GM23338 (cell line): ENCODE measurements around the gene PIK3R3. TPM values are rescaled to one million over a fixed set of nuclear protein-coding genes. Genes with fewer than 3 reads are reported as not detected.

Source experiments
- ATAC-seq: fragments of 200-7000 bp; cut with Tn5 transposase; 3 replicates; pipeline ENCODE4 v1.9.1; 2020
- DNase-seq: peaks from one replicate; pipeline ENCODE4 v3.0.0-alpha.2; 2015; ENCODE audit warnings: low spot score
- H2AFZ ChIP-seq: fragments of 200-600 bp; sonication (generic); 2 replicates; pipeline ENCODE4 v1.8.0; 2016; ENCODE audit warnings: antibody characterized with exemption, mild to moderate bottlenecking, moderate library complexity
- H3F3A ChIP-seq: fragments of 200-600 bp; sonication (generic); replicated peaks from 2 replicates; pipeline ENCODE4 v1.8.0; 2017; ENCODE audit warnings: antibody characterized with exemption, mixed run types, low read depth
- H3K27ac ChIP-seq: fragments of 200-600 bp; sonication (generic); 2 replicates; pipeline ENCODE4 v1.6.1; 2016; ENCODE audit warnings: low read depth
- H3K27me3 ChIP-seq: fragments of 200-600 bp; sonication (generic); 2 replicates; pipeline ENCODE4 v1.8.0; 2016; ENCODE audit warnings: mild to moderate bottlenecking, mixed run types, moderate library complexity; ENCODE audit not compliant: insufficient read depth
- H3K36me3 ChIP-seq: fragments of 200-600 bp; sonication (generic); 2 replicates; pipeline ENCODE4 v1.8.0; 2016; ENCODE audit warnings: mild to moderate bottlenecking; ENCODE audit not compliant: insufficient read depth
- H3K4me1 ChIP-seq: fragments of 200-600 bp; sonication (generic); 2 replicates; pipeline ENCODE4 v1.8.0; 2016; ENCODE audit warnings: mild to moderate bottlenecking, moderate library complexity; ENCODE audit not compliant: insufficient read depth
- H3K4me2 ChIP-seq: fragments of 200-600 bp; sonication (generic); 2 replicates; pipeline ENCODE4 v1.7.1; 2017; ENCODE audit warnings: mixed run types
- H3K4me3 ChIP-seq: fragments of 200-600 bp; sonication (generic); 2 replicates; pipeline ENCODE4 v1.6.1; 2016; ENCODE audit warnings: mixed run types
- H3K79me2 ChIP-seq: fragments of 200-600 bp; sonication (generic); replicated peaks from 2 replicates; pipeline ENCODE4 v1.8.0; 2017; ENCODE audit warnings: mild to moderate bottlenecking; ENCODE audit not compliant: insufficient read depth
- H3K9me2 ChIP-seq: fragments of 200-600 bp; sonication (generic); 2 replicates; pipeline ENCODE4 v1.8.0; 2017; ENCODE audit not compliant: insufficient read depth
- H4K20me1 ChIP-seq: fragments of 200-600 bp; sonication (generic); replicated peaks from 2 replicates; pipeline ENCODE4 v1.8.0; 2017; ENCODE audit warnings: mild to moderate bottlenecking; ENCODE audit not compliant: insufficient read depth
- H3K27ac Mint-ChIP-seq: 2 replicates; pipeline ENCODE4 v1.8.0; 2020; ENCODE audit warnings: inconsistent platforms, mild to moderate bottlenecking, moderate library complexity, mixed read lengths
- H3K27me3 Mint-ChIP-seq: 3 replicates; pipeline ENCODE4 v1.8.0; 2022; ENCODE audit warnings: low read depth, mild to moderate bottlenecking, moderate library complexity, mixed read lengths, inconsistent platforms; ENCODE audit not compliant: insufficient read depth, poor library complexity
- H3K36me3 Mint-ChIP-seq: 3 replicates; pipeline ENCODE4 v1.8.0; 2021; ENCODE audit warnings: low read depth, mild to moderate bottlenecking, inconsistent platforms, moderate library complexity, mixed read lengths
- H3K4me1 Mint-ChIP-seq: 3 replicates; pipeline ENCODE4 v1.8.0; 2020; ENCODE audit warnings: mild to moderate bottlenecking, inconsistent platforms, mixed read lengths
- H3K4me3 Mint-ChIP-seq: 3 replicates; pipeline ENCODE4 v1.8.0; 2021; ENCODE audit warnings: moderate library complexity, mild to moderate bottlenecking, inconsistent platforms, mixed read lengths
- H3K9me3 Mint-ChIP-seq: 3 replicates; pipeline ENCODE4 v1.8.0; 2020; ENCODE audit warnings: moderate library complexity, mild to moderate bottlenecking, inconsistent platforms, mixed read lengths
- CREB1 ChIP-seq: fragments of 250-450 bp; sonication (Bioruptor Pico); IDR thresholded peaks from 2 replicates; pipeline ENCODE4 v1.5.0; 2020; ENCODE audit warnings: low read depth, mild to moderate bottlenecking, moderate library complexity
- EZH2 ChIP-seq: fragments of 200-600 bp; sonication (generic); IDR thresholded peaks from one replicate; pipeline ENCODE4 v1.8.0; 2017; ENCODE audit warnings: antibody characterized with exemption, mild to moderate bottlenecking, low read depth; ENCODE audit not compliant: unreplicated experiment
- EZH2phosphoT487 ChIP-seq: fragments of 200-600 bp; sonication (generic); IDR thresholded peaks from one replicate; pipeline ENCODE4 v1.8.1; 2018; ENCODE audit warnings: antibody characterized with exemption; ENCODE audit not compliant: unreplicated experiment
- JUNB ChIP-seq: IDR thresholded peaks from one replicate; pipeline ENCODE4 v1.6.1; 2016; ENCODE audit warnings: antibody characterized with exemption; ENCODE audit not compliant: unreplicated experiment
- NANOG ChIP-seq: IDR thresholded peaks from 2 replicates; pipeline ENCODE4 v1.6.1; 2016; ENCODE audit warnings: antibody characterized with exemption, borderline replicate concordance
- POLR2AphosphoS5 ChIP-seq: IDR thresholded peaks from 2 replicates; pipeline ENCODE4 v1.6.1; 2016; ENCODE audit warnings: antibody characterized with exemption, low read depth
- STAT1 ChIP-seq: IDR thresholded peaks from one replicate; pipeline ENCODE4 v1.6.1; 2016; ENCODE audit warnings: antibody characterized with exemption; ENCODE audit not compliant: unreplicated experiment
- ZNF114 ChIP-seq: fragments of 250-450 bp; sonication (Bioruptor Pico); IDR thresholded peaks from 2 replicates; pipeline ENCODE4 v1.5.0; 2020; ENCODE audit warnings: mild to moderate bottlenecking, moderate library complexity
- ZNF331 ChIP-seq: fragments of 250-450 bp; sonication (Bioruptor Pico); IDR thresholded peaks from 2 replicates; pipeline ENCODE4 v1.5.0; 2020; ENCODE audit warnings: low read depth, mild to moderate bottlenecking, moderate library complexity
- polyA plus RNA-seq: library from polyadenylated mRNA; unstranded; fragments of >200 nt; fragmentation: Nextera tagmentation; extraction: Ambion mirVana; gene quantifications from 2 replicates; pipeline ENCODE4 v1.2.1, GENCODE V29; 2016
- total RNA-seq: library from RNA; depleted of rRNA; stranded (reverse); fragments of >200 nt; shearing (Covaris generic); gene quantifications from 2 replicates; pipeline ENCODE4 v1.2.3, GENCODE V29; 2014
- TF ChIP-seq, protein P1 (sequence below), 2 experiments: fragments of 200-600 bp in 1 of 2; sonication (generic) in 1 of 2; conservative IDR thresholded peaks; 2 replicates each; pipeline versions ENCODE4 v1.5.1 to v1.6.1; 2016 to 2017; ENCODE audit warnings: antibody characterized with exemption in 2 of 2, low read depth in 2 of 2, mild to moderate bottlenecking in 2 of 2, moderate library complexity in 1 of 2
- TF ChIP-seq, protein P2 (sequence below): IDR thresholded peaks from 2 replicates; pipeline ENCODE4 v1.6.1; 2016; ENCODE audit warnings: antibody characterized with exemption
- TF ChIP-seq, protein P3 (sequence below): fragments of 250-450 bp; sonication (Bioruptor Pico); IDR thresholded peaks from 2 replicates; pipeline ENCODE4 v1.5.0; 2020; ENCODE audit warnings: mild to moderate bottlenecking, moderate library complexity
- TF ChIP-seq, protein P4 (sequence below): IDR thresholded peaks from one replicate; pipeline ENCODE4 v1.6.1; 2018; ENCODE audit warnings: antibody characterized with exemption; ENCODE audit not compliant: unreplicated experiment

Gene PIK3R3
- total and polyA plus RNA-seq, 2 experiments from 2014 or later = 7.5 to 8.6 TPM

DNA sequence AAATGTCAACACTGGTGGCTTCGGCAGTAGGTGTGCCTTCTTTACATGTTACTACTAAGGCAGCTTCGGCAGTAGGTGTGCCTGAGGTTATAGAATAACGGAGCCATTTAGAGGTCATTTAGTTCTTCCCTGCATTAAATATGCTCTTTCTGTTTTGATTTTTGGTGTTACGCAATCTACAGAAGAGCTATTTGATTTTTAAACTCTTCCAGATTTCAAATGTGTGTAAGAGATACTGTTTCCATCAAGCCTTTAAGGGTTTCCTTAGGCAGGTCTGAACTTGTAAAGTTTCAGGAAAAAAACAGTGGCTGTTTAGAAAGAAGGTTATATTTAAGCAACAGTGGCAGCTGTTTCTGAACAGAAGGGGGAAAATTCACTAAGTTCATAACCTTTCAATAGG, 54.8 kb downstream of the PIK3R3 start:
- H3K9me2 ChIP-seq = no peaks in the 10 kb centered on the region
- no peaks in the 10 kb centered on the region for H3F3A ChIP-seq
- no peaks in the 10 kb centered on the region for H3K27me3 Mint-ChIP-seq
- no peak for DNase-seq
- no peaks in the 10 kb centered on the region for H3K4me1 Mint-ChIP-seq
- ATAC-seq = no peak
- no peaks in the 10 kb centered on the region for H3K79me2 ChIP-seq
- no peaks in the 10 kb centered on the region for H4K20me1 ChIP-seq
- no peak overlapping the region for H3K4me3 ChIP-seq
- H3K27ac Mint-ChIP-seq = no peak overlapping the region
- H3K4me2 ChIP-seq = no peak overlapping the region
- no peak for TF ChIP-seq POLR2AphosphoS5
- TF ChIP-seq, protein P1, sequence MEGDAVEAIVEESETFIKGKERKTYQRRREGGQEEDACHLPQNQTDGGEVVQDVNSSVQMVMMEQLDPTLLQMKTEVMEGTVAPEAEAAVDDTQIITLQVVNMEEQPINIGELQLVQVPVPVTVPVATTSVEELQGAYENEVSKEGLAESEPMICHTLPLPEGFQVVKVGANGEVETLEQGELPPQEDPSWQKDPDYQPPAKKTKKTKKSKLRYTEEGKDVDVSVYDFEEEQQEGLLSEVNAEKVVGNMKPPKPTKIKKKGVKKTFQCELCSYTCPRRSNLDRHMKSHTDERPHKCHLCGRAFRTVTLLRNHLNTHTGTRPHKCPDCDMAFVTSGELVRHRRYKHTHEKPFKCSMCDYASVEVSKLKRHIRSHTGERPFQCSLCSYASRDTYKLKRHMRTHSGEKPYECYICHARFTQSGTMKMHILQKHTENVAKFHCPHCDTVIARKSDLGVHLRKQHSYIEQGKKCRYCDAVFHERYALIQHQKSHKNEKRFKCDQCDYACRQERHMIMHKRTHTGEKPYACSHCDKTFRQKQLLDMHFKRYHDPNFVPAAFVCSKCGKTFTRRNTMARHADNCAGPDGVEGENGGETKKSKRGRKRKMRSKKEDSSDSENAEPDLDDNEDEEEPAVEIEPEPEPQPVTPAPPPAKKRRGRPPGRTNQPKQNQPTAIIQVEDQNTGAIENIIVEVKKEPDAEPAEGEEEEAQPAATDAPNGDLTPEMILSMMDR (conservative IDR thresholded peaks at IDR 0.05; ENCODE audit: low read depth in 2 of 2) = no peak
- TF ChIP-seq, protein P2, sequence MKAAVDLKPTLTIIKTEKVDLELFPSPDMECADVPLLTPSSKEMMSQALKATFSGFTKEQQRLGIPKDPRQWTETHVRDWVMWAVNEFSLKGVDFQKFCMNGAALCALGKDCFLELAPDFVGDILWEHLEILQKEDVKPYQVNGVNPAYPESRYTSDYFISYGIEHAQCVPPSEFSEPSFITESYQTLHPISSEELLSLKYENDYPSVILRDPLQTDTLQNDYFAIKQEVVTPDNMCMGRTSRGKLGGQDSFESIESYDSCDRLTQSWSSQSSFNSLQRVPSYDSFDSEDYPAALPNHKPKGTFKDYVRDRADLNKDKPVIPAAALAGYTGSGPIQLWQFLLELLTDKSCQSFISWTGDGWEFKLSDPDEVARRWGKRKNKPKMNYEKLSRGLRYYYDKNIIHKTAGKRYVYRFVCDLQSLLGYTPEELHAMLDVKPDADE = no peak
- no peak for TF ChIP-seq ZNF114 (CRISPR knock-in tag)
- TF ChIP-seq STAT1 = no peak
- TF ChIP-seq, protein P3, sequence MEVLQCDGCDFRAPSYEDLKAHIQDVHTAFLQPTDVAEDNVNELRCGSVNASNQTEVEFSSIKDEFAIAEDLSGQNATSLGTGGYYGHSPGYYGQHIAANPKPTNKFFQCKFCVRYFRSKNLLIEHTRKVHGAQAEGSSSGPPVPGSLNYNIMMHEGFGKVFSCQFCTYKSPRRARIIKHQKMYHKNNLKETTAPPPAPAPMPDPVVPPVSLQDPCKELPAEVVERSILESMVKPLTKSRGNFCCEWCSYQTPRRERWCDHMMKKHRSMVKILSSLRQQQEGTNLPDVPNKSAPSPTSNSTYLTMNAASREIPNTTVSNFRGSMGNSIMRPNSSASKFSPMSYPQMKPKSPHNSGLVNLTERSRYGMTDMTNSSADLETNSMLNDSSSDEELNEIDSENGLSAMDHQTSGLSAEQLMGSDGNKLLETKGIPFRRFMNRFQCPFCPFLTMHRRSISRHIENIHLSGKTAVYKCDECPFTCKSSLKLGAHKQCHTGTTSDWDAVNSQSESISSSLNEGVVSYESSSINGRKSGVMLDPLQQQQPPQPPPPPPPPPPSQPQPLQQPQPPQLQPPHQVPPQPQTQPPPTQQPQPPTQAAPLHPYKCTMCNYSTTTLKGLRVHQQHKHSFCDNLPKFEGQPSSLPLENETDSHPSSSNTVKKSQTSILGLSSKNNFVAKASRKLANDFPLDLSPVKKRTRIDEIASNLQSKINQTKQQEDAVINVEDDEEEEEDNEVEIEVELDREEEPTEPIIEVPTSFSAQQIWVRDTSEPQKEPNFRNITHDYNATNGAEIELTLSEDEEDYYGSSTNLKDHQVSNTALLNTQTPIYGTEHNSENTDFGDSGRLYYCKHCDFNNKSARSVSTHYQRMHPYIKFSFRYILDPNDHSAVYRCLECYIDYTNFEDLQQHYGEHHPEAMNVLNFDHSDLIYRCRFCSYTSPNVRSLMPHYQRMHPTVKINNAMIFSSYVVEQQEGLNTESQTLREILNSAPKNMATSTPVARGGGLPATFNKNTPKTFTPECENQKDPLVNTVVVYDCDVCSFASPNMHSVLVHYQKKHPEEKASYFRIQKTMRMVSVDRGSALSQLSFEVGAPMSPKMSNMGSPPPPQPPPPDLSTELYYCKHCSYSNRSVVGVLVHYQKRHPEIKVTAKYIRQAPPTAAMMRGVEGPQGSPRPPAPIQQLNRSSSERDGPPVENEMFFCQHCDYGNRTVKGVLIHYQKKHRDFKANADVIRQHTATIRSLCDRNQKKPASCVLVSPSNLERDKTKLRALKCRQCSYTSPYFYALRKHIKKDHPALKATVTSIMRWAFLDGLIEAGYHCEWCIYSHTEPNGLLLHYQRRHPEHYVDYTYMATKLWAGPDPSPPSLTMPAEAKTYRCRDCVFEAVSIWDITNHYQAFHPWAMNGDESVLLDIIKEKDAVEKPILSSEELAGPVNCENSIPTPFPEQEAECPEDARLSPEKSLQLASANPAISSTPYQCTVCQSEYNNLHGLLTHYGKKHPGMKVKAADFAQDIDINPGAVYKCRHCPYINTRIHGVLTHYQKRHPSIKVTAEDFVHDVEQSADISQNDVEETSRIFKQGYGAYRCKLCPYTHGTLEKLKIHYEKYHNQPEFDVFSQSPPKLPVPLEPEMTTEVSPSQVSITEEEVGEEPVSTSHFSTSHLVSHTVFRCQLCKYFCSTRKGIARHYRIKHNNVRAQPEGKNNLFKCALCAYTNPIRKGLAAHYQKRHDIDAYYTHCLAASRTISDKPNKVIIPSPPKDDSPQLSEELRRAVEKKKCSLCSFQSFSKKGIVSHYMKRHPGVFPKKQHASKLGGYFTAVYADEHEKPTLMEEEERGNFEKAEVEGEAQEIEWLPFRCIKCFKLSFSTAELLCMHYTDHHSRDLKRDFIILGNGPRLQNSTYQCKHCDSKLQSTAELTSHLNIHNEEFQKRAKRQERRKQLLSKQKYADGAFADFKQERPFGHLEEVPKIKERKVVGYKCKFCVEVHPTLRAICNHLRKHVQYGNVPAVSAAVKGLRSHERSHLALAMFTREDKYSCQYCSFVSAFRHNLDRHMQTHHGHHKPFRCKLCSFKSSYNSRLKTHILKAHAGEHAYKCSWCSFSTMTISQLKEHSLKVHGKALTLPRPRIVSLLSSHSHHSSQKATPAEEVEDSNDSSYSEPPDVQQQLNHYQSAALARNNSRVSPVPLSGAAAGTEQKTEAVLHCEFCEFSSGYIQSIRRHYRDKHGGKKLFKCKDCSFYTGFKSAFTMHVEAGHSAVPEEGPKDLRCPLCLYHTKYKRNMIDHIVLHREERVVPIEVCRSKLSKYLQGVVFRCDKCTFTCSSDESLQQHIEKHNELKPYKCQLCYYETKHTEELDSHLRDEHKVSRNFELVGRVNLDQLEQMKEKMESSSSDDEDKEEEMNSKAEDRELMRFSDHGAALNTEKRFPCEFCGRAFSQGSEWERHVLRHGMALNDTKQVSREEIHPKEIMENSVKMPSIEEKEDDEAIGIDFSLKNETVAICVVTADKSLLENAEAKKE (CRISPR knock-in tag) = no peak
- no peak for TF ChIP-seq JUNB
- no peak for TF ChIP-seq NANOG
- TF ChIP-seq, protein P4, sequence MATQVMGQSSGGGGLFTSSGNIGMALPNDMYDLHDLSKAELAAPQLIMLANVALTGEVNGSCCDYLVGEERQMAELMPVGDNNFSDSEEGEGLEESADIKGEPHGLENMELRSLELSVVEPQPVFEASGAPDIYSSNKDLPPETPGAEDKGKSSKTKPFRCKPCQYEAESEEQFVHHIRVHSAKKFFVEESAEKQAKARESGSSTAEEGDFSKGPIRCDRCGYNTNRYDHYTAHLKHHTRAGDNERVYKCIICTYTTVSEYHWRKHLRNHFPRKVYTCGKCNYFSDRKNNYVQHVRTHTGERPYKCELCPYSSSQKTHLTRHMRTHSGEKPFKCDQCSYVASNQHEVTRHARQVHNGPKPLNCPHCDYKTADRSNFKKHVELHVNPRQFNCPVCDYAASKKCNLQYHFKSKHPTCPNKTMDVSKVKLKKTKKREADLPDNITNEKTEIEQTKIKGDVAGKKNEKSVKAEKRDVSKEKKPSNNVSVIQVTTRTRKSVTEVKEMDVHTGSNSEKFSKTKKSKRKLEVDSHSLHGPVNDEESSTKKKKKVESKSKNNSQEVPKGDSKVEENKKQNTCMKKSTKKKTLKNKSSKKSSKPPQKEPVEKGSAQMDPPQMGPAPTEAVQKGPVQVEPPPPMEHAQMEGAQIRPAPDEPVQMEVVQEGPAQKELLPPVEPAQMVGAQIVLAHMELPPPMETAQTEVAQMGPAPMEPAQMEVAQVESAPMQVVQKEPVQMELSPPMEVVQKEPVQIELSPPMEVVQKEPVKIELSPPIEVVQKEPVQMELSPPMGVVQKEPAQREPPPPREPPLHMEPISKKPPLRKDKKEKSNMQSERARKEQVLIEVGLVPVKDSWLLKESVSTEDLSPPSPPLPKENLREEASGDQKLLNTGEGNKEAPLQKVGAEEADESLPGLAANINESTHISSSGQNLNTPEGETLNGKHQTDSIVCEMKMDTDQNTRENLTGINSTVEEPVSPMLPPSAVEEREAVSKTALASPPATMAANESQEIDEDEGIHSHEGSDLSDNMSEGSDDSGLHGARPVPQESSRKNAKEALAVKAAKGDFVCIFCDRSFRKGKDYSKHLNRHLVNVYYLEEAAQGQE = no peak
- TF ChIP-seq ZNF331 = no peak
- TF ChIP-seq CREB1 (CRISPR knock-in tag) = no peak
- no peak for TF ChIP-seq EZH2phosphoT487
- no peak for TF ChIP-seq EZH2
- H3K27ac ChIP-seq = no peak overlapping the region
- no peaks in the 10 kb centered on the region for H3K4me1 ChIP-seq
- H3K4me3 Mint-ChIP-seq = no peak overlapping the region
- no peaks in the 10 kb centered on the region for H3K36me3 Mint-ChIP-seq
- H3K9me3 Mint-ChIP-seq = no peaks in the 10 kb centered on the region
- H2AFZ ChIP-seq = no peak overlapping the region
- H3K36me3 ChIP-seq = no peaks in the 10 kb centered on the region
- H3K27me3 ChIP-seq = no peaks in the 10 kb centered on the region
